ENCODE results near the gene HNF4A. TPM values are rescaled to one million over a fixed set of nuclear protein-coding genes. Genes with fewer than 3 reads are reported as not detected.

Gene HNF4A
- total and polyA plus RNA-seq, 2 of the 13 experiments (the other 11 are each of a cell fraction or from before 2014, with no cell fraction given): 80.9 to 169 TPM

GRCh38 chr20:44354979-44355497 is 461 bp upstream of the HNF4A start (continued):
- TF ChIP-seq ZNF574 (CRISPR knock-in tag; IDR thresholded peaks at IDR 0.05): no peak
- TF ChIP-seq, protein P1, sequence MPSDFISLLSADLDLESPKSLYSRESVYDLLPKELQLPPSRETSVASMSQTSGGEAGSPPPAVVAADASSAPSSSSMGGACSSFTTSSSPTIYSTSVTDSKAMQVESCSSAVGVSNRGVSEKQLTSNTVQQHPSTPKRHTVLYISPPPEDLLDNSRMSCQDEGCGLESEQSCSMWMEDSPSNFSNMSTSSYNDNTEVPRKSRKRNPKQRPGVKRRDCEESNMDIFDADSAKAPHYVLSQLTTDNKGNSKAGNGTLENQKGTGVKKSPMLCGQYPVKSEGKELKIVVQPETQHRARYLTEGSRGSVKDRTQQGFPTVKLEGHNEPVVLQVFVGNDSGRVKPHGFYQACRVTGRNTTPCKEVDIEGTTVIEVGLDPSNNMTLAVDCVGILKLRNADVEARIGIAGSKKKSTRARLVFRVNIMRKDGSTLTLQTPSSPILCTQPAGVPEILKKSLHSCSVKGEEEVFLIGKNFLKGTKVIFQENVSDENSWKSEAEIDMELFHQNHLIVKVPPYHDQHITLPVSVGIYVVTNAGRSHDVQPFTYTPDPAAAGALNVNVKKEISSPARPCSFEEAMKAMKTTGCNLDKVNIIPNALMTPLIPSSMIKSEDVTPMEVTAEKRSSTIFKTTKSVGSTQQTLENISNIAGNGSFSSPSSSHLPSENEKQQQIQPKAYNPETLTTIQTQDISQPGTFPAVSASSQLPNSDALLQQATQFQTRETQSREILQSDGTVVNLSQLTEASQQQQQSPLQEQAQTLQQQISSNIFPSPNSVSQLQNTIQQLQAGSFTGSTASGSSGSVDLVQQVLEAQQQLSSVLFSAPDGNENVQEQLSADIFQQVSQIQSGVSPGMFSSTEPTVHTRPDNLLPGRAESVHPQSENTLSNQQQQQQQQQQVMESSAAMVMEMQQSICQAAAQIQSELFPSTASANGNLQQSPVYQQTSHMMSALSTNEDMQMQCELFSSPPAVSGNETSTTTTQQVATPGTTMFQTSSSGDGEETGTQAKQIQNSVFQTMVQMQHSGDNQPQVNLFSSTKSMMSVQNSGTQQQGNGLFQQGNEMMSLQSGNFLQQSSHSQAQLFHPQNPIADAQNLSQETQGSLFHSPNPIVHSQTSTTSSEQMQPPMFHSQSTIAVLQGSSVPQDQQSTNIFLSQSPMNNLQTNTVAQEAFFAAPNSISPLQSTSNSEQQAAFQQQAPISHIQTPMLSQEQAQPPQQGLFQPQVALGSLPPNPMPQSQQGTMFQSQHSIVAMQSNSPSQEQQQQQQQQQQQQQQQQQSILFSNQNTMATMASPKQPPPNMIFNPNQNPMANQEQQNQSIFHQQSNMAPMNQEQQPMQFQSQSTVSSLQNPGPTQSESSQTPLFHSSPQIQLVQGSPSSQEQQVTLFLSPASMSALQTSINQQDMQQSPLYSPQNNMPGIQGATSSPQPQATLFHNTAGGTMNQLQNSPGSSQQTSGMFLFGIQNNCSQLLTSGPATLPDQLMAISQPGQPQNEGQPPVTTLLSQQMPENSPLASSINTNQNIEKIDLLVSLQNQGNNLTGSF (CRISPR knock-in tag; IDR thresholded peaks at IDR 0.05): no peak
- TF ChIP-seq SIX4 (CRISPR knock-in tag; IDR thresholded peaks at IDR 0.05): no peak
- TF ChIP-seq ZBTB2 (CRISPR knock-in tag; IDR thresholded peaks at IDR 0.05; ENCODE audit: low read depth): no peak
- no peak for TF ChIP-seq HMGXB4 (CRISPR knock-in tag; IDR thresholded peaks at IDR 0.05; ENCODE audit: borderline replicate concordance in 1 of 2, low read depth in 1 of 2)
- TF ChIP-seq ZNF570 (CRISPR knock-in tag; IDR thresholded peaks at IDR 0.05; ENCODE audit: borderline replicate concordance): no peak
- TF ChIP-seq GMEB1 (CRISPR knock-in tag; IDR thresholded peaks at IDR 0.05; ENCODE audit: borderline replicate concordance): no peak
- TF ChIP-seq, protein P2, sequence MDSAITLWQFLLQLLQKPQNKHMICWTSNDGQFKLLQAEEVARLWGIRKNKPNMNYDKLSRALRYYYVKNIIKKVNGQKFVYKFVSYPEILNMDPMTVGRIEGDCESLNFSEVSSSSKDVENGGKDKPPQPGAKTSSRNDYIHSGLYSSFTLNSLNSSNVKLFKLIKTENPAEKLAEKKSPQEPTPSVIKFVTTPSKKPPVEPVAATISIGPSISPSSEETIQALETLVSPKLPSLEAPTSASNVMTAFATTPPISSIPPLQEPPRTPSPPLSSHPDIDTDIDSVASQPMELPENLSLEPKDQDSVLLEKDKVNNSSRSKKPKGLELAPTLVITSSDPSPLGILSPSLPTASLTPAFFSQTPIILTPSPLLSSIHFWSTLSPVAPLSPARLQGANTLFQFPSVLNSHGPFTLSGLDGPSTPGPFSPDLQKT (CRISPR knock-in tag; IDR thresholded peaks at IDR 0.05; ENCODE audit: borderline replicate concordance): no peak
- no peak for TF ChIP-seq ZNF468 (CRISPR knock-in tag; IDR thresholded peaks at IDR 0.05)
- TF ChIP-seq EED (CRISPR knock-in tag; IDR thresholded peaks at IDR 0.05): no peak
- TF ChIP-seq GPN1 (CRISPR knock-in tag; IDR thresholded peaks at IDR 0.05; ENCODE audit: borderline replicate concordance): no peak
- TF ChIP-seq TMF1 (CRISPR knock-in tag; IDR thresholded peaks at IDR 0.05; ENCODE audit: low read depth): no peak
- no peak for TF ChIP-seq TCF7L2 (IDR thresholded peaks at IDR 0.05; ENCODE audit: low read depth, low read length)
- TF ChIP-seq MXI1 (IDR thresholded peaks at IDR 0.05; ENCODE audit: borderline replicate concordance, low read depth, low read length): no peak
